ENCODE measurements around the gene ITPK1. TPM values are rescaled to one million over a fixed set of nuclear protein-coding genes. Genes with fewer than 3 reads are reported as not detected.
A peak's percentile ranks its signal among the peaks of the same experiment; 100 is the strongest.

ITPK1 gene
- total RNA-seq, 3 donors from 2014 or later (not counting 1 experiment from before 2014, with no cell fraction given): 73.2 to 74.8 (median 74.4) TPM

DNA sequence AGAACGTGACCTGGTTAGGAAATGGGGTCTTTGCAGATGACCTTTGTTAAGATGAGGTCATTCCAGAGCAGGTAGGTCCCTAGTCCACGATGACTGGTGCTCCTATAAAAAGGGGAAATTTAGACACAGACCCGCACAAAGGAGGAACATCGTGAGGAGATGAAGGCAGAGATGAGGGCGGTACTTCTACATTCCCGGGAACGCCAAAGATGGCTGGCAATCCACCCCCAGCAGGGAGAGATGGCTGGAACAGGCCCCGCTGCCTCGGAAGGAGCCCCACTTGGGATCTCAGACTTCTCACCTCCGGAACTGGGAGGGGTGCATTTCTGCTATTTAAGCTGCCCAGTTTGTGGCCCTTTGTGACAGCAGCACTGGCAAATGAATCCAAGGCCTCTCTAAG lies 85.0 kb downstream of the ITPK1 start:
- Mint-ChIP-seq H3K27me3 (ENCODE audit: low read depth in 2 of 2) (no peaks in the 10 kb centered on the region), H3K4me1 (peaks cover 25 to 60% of the 10 kb centered on the region in 2 donors), H3K36me3 (no peaks in the 10 kb centered on the region), H3K9me3 (no peaks in the 10 kb centered on the region), H3K4me3 (no peak overlapping the region), H3K27ac (no peak overlapping the region)
- Histone ChIP-seq H3K4me3 (ENCODE audit: low read length) (no peak overlapping the region), H3K9me3 (ENCODE audit: control insufficient read depth, insufficient read depth, low read length) (no peaks in the 10 kb centered on the region), H3K27ac (ENCODE audit: low read length) (no peak overlapping the region), H3K27me3 (ENCODE audit: control insufficient read depth, insufficient read depth, low read length) (no peaks in the 10 kb centered on the region), H3K4me1 (ENCODE audit: control insufficient read depth, insufficient read depth, low read length) (peaks cover 43% of the 10 kb centered on the region), H3K36me3 (ENCODE audit: control insufficient read depth, insufficient read depth, low read length) (no peaks in the 10 kb centered on the region)
- ATAC-seq: no peak
- 94% methylated on average over 10 of the region's 10 CpGs for WGBS (ENCODE audit: insufficient coverage)
- TF ChIP-seq, protein P1, sequence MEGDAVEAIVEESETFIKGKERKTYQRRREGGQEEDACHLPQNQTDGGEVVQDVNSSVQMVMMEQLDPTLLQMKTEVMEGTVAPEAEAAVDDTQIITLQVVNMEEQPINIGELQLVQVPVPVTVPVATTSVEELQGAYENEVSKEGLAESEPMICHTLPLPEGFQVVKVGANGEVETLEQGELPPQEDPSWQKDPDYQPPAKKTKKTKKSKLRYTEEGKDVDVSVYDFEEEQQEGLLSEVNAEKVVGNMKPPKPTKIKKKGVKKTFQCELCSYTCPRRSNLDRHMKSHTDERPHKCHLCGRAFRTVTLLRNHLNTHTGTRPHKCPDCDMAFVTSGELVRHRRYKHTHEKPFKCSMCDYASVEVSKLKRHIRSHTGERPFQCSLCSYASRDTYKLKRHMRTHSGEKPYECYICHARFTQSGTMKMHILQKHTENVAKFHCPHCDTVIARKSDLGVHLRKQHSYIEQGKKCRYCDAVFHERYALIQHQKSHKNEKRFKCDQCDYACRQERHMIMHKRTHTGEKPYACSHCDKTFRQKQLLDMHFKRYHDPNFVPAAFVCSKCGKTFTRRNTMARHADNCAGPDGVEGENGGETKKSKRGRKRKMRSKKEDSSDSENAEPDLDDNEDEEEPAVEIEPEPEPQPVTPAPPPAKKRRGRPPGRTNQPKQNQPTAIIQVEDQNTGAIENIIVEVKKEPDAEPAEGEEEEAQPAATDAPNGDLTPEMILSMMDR (IDR thresholded peaks at IDR 0.05): no peak
- DNase-seq: no peak
- intact Hi-C loops (cut with micrococcal nuclease): no loop called here

DNA sequence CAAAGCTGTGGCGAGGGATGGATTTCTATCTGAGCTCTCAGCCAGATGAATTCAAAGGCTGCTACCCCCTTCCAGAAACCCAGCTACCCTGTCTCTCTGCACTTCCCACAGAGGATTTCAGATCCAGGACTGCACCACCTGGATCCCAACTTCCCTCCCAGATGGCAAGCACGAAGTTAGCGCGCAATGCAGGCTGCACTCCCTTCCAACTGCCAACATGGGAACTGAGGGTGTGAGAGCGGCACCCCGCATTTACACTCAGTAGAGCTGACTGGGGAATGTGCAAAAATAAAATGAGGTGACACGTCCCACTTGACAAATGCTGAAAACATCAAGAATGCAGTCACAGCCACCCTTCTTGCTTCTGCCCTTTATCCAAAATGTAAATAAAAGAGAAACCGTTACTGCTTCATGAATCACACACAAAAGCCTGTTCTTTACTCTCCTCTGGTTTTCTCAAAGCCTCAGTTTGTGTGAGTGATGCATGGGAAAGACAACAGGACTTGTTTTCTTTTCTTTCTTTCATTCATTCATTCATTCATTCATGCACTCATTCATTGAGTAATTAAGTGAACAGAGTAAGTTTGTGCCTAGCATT lies 85.7 kb downstream of the ITPK1 start:
- H3K4me3 ChIP-seq (ENCODE audit: low read length): no peak overlapping the region
- peaks cover 25 to 63% of the 10 kb centered on the region in 2 donors for H3K4me1 Mint-ChIP-seq
- H3K36me3 ChIP-seq (ENCODE audit: control insufficient read depth, insufficient read depth, low read length): no peaks in the 10 kb centered on the region
- DNase-seq (no peak), ATAC-seq (no peak)
- intact Hi-C loops (cut with micrococcal nuclease): no loop called here
- peaks cover 36% of the 10 kb centered on the region for H3K4me1 ChIP-seq (ENCODE audit: control insufficient read depth, insufficient read depth, low read length)
- H3K9me3 Mint-ChIP-seq: no peaks in the 10 kb centered on the region
- WGBS (ENCODE audit: insufficient coverage): 95% methylated on average over 7 of the region's 8 CpGs
- no peaks in the 10 kb centered on the region for H3K27me3 ChIP-seq (ENCODE audit: control insufficient read depth, insufficient read depth, low read length)
- H3K9me3 ChIP-seq (ENCODE audit: control insufficient read depth, insufficient read depth, low read length): no peaks in the 10 kb centered on the region
- H3K36me3 Mint-ChIP-seq: no peaks in the 10 kb centered on the region
- no peak overlapping the region for H3K27ac ChIP-seq (ENCODE audit: low read length)
- H3K4me3 Mint-ChIP-seq: no peak overlapping the region
- peak overlapping the region in 1 of 2 donors; percentile 34 for H3K27ac Mint-ChIP-seq
- H3K27me3 Mint-ChIP-seq (ENCODE audit: low read depth in 2 of 2): no peaks in the 10 kb centered on the region
- TF ChIP-seq, protein P1 (IDR thresholded peaks at IDR 0.05): no peak

DNA sequence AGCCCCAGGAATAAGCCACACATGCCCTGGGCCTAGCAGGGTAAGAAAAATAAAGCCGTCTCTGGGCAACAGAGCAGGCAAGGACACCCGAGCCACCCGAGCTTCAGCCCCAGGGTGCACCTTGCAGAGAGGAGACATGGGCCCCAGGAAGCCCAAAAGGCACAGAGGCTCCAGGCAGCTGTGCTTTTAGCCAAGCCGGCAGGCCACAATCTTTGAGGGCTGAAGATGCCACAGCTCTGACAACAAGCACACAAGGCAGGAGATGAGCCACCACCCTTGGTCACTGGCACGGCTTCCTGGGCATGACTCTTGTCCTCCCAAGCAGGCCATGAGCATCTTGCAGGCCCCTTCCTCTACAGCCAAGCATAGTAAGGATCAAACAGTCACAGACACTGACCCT lies 86.3 kb downstream of the ITPK1 start:
- H3K4me1 Mint-ChIP-seq: peaks cover 19 to 57% of the 10 kb centered on the region in 2 donors
- intact Hi-C loops (cut with micrococcal nuclease): no loop called here

More for the DNA sequence above, 86.3 kb downstream of the ITPK1 start:
- Histone ChIP-seq H3K4me1 (ENCODE audit: control insufficient read depth, insufficient read depth, low read length) (peaks cover 30% of the 10 kb centered on the region), H3K4me3 (ENCODE audit: low read length) (no peak overlapping the region), H3K36me3 (ENCODE audit: control insufficient read depth, insufficient read depth, low read length) (peaks cover 3% of the 10 kb centered on the region), H3K27me3 (ENCODE audit: control insufficient read depth, insufficient read depth, low read length) (no peaks in the 10 kb centered on the region), H3K9me3 (ENCODE audit: control insufficient read depth, insufficient read depth, low read length) (no peaks in the 10 kb centered on the region), H3K27ac (ENCODE audit: low read length) (no peak overlapping the region)
- no peak for ATAC-seq
- no peaks in the 10 kb centered on the region for H3K27me3 Mint-ChIP-seq (ENCODE audit: low read depth in 2 of 2)
- 91% methylated on average over 5 of the region's 5 CpGs for WGBS (ENCODE audit: insufficient coverage)
- H3K36me3 Mint-ChIP-seq: no peaks in the 10 kb centered on the region
- H3K9me3 Mint-ChIP-seq: no peaks in the 10 kb centered on the region
- H3K27ac Mint-ChIP-seq: no peak overlapping the region
- DNase-seq: no peak
- no peak overlapping the region for H3K4me3 Mint-ChIP-seq
- TF ChIP-seq, protein P1 (IDR thresholded peaks at IDR 0.05): no peak
